Fibroblast of lung (primary cell): Measurements from ENCODE around the gene CTRB2. TPM values are rescaled to one million over a fixed set of nuclear protein-coding genes. Genes with fewer than 3 reads are reported as not detected.

Experiments used
- DNase-seq, 2 donors: peaks; one replicate each; pipeline versions ENCODE4 v3.0.0 to v3.0.0-alpha.2; 2010; ENCODE audit warnings: low read depth in 2 of 2
- H2AFZ ChIP-seq: 2 replicates; pipeline ENCODE4 v1.5.1; 2012; ENCODE audit warnings: low read length, control low read depth, inconsistent platforms
- H3K27ac ChIP-seq: 2 replicates; pipeline ENCODE4 v1.5.1; 2011; ENCODE audit warnings: low read length, control low read depth; ENCODE audit not compliant: insufficient read depth
- H3K27me3 ChIP-seq: 2 replicates; pipeline ENCODE4 v1.5.1; 2011; ENCODE audit warnings: mild to moderate bottlenecking, low read length; ENCODE audit not compliant: control insufficient read depth, insufficient read depth
- H3K36me3 ChIP-seq: 2 replicates; pipeline ENCODE4 v1.5.1; 2011; ENCODE audit warnings: low read length; ENCODE audit not compliant: control insufficient read depth, insufficient read depth
- H3K4me1 ChIP-seq: 2 replicates; pipeline ENCODE4 v1.5.1; 2011; ENCODE audit warnings: low read length; ENCODE audit not compliant: control insufficient read depth, insufficient read depth; ENCODE audit errors: extremely low read depth
- H3K4me2 ChIP-seq: 2 replicates; pipeline ENCODE4 v1.5.1; 2011; ENCODE audit warnings: low read length, control low read depth; ENCODE audit not compliant: insufficient read depth; ENCODE audit errors: extremely low read depth
- H3K4me3 ChIP-seq, 4 experiments: fragments of 200-600 bp in 1 of 4; sonication (generic) in 1 of 4; replicated peaks in 1 of 4; 2 replicates each; pipeline ENCODE4 v1.5.1; 2011 to 2016; ENCODE audit warnings: low read length in 4 of 4, low read depth in 3 of 4, mild to moderate bottlenecking in 3 of 4, control low read depth in 2 of 4, inconsistent platforms in 1 of 4, mixed read lengths in 1 of 4; ENCODE audit not compliant: insufficient read depth in 1 of 4; ENCODE audit errors: control extremely low read depth in 1 of 4
- H3K79me2 ChIP-seq: 2 replicates; pipeline ENCODE4 v1.5.1; 2012; ENCODE audit warnings: mild to moderate bottlenecking, low read length, inconsistent platforms; ENCODE audit not compliant: control insufficient read depth, insufficient read depth
- H3K9ac ChIP-seq: 2 replicates; pipeline ENCODE4 v1.5.1; 2011; ENCODE audit warnings: mild to moderate bottlenecking, low read length, control low read depth; ENCODE audit not compliant: insufficient read depth
- H3K9me3 ChIP-seq: 2 replicates; pipeline ENCODE4 v1.5.1; 2012; ENCODE audit warnings: low read depth, low read length; ENCODE audit not compliant: control insufficient read depth, insufficient read depth
- H4K20me1 ChIP-seq: 2 replicates; pipeline ENCODE4 v1.5.1; 2011; ENCODE audit warnings: low read length; ENCODE audit not compliant: control insufficient read depth, insufficient read depth; ENCODE audit errors: extremely low read depth
- CTCF ChIP-seq, 2 donors: IDR thresholded peaks in 1 of 2; conservative IDR thresholded peaks in 1 of 2; 1 replicate in 1 of 2; 2 replicates in 1 of 2; pipeline ENCODE4 v1.5.1; 2011 to 2012; ENCODE audit warnings: low read length in 2 of 2, control low read depth in 1 of 2, inconsistent platforms in 1 of 2, low read depth in 1 of 2, mild to moderate bottlenecking in 1 of 2
- EZH2 ChIP-seq: IDR thresholded peaks from 2 replicates; pipeline ENCODE4 v1.5.1; 2012; ENCODE audit warnings: low read length, control low read depth, mild to moderate bottlenecking; ENCODE audit errors: missing control alignments
- polyA plus RNA-seq, 2 donors: library from polyadenylated mRNA; depleted of rRNA in 1 of 2; stranded (reverse) in 1 of 2; unstranded in 1 of 2; fragments of >200 nt; gene quantifications; 2 replicates each; pipeline ENCODE4 v1.2.1, GENCODE V29; 2011 to 2012; ENCODE audit warnings: missing spikeins in 1 of 2
- total RNA-seq: library from RNA; depleted of rRNA; stranded (reverse); fragments of >200 nt; gene quantifications from 2 replicates; pipeline ENCODE4 v1.2.1, GENCODE V29; 2014

The CTRB2 gene
- total and polyA plus RNA-seq, 2 donors (not counting 1 experiment from before 2014, with no cell fraction given): not detected

DNA sequence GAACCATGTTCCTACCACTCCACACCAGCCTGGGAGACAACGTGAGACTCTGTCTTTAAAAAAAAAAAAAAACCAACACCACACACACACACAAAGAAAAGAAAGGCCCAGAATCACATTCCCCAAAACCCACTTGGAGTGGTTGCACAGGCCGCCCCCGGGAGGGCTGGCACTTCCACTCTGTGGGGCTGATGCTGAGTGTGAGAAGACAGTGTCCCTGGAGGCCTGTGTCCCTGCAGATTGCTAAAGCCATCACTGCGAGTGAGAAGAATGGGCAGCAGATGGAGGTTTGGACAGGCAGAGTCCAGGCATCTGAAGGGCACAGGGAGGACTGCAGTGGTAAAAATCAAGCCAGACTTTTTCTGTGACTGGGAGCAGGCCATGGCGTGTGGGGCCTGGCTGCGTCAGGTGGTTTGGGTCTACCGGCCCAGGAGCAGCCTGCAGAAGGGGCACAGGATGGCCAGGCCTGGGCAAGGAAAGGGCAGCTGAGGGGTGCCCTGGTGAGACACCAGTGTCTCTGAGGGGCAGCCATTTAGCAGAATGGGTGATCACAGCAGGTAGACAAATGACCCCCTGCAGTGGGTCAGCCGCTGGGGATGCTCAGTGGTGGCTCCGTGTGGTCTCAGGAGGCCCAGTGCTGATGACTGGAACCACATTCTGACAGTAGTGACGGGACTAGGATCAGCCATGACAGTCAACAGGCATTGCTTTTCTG, 13.1 kb downstream of the CTRB2 start:
- no peak for DNase-seq

GRCh38 chr16:75193265-75193650, 13.7 kb downstream of the CTRB2 start:
- H3K4me2 ChIP-seq: no peak overlapping the region

More for the DNA sequence above, 13.1 kb downstream of the CTRB2 start:
- no peak overlapping the region for H3K9ac ChIP-seq
- H3K4me1 ChIP-seq: peaks cover 4% of the 10 kb centered on the region
- H3K9me3 ChIP-seq: no peaks in the 10 kb centered on the region
- H3K27ac ChIP-seq: no peak overlapping the region
- no peak overlapping the region for H3K4me3 ChIP-seq
- no peaks in the 10 kb centered on the region for H3K79me2 ChIP-seq
- no peaks in the 10 kb centered on the region for H3K36me3 ChIP-seq
- TF ChIP-seq EZH2 (no peak), CTCF (conservative IDR thresholded peaks at IDR 0.05 in 1 of 2, IDR thresholded peaks at IDR 0.05 in 1 of 2; ENCODE audit: low read depth in 1 of 2, low read length in 2 of 2) (no peak)
- peaks cover 14% of the 10 kb centered on the region for H3K27me3 ChIP-seq
- no peak overlapping the region for H3K4me2 ChIP-seq
- no peaks in the 10 kb centered on the region for H4K20me1 ChIP-seq
- no peak overlapping the region for H2AFZ ChIP-seq

More at GRCh38 chr16:75193265-75193650, 13.7 kb downstream of the CTRB2 start:
- Histone ChIP-seq H3K79me2 (no peaks in the 10 kb centered on the region), H3K36me3 (no peaks in the 10 kb centered on the region), H3K4me1 (peaks cover 4% of the 10 kb centered on the region), H2AFZ (no peak overlapping the region), H3K27ac (no peak overlapping the region), H3K27me3 (peaks cover 14% of the 10 kb centered on the region), H3K9me3 (no peaks in the 10 kb centered on the region), H4K20me1 (no peaks in the 10 kb centered on the region), H3K9ac (no peak overlapping the region), H3K4me3 (no peak overlapping the region)
- DNase-seq: no peak
- no peak for TF ChIP-seq EZH2
- TF ChIP-seq CTCF (conservative IDR thresholded peaks at IDR 0.05 in 1 of 2, IDR thresholded peaks at IDR 0.05 in 1 of 2; ENCODE audit: low read depth in 1 of 2, low read length in 2 of 2): no peak
